HepG2 (cell line): ENCODE measurements around the gene FITM2. TPM values are rescaled to one million over a fixed set of nuclear protein-coding genes. Genes with fewer than 3 reads are reported as not detected.

Source experiments
- ATAC-seq: fragments of 200-7000 bp; cut with Tn5 transposase; 3 replicates; pipeline ENCODE4 v1.9.1; 2020; ENCODE audit warnings: mild to moderate bottlenecking, moderate library complexity
- BruUV-seq: library from RNA; stranded (reverse); fragments of 400-500 nt; replicated peaks from 2 replicates; lab custom pipeline; 2021; lab: Mats Ljungman, UMichigan
- CTCF ChIA-PET: fragments of 300-600 bp; formaldehyde crosslinking; extraction: SDS; loops from one replicate; lab custom pipeline; 2021; ENCODE audit warnings: low total read pairs, inconsistent platforms, low intra/inter-chr PET ratio; lab: Yijun Ruan, JAX
- POLR2A ChIA-PET: fragments of 350-600 bp; sonication (Branson Sonifier 250); formaldehyde crosslinking; loops from one replicate; lab custom pipeline; 2020; ENCODE audit warnings: antibody characterized with exemption, inconsistent platforms; lab: Yijun Ruan, JAX
- DNase-seq: peaks from one replicate; pipeline ENCODE4 v3.0.0-alpha.2; 2015; ENCODE audit warnings: low spot score
- FAIRE-seq: peaks from 3 replicates; lab custom pipeline; 2011; peaks lifted over from hg19 to GRCh38; lab: Jason Lieb, UNC
- H2AFZ ChIP-seq: one replicate; pipeline ENCODE4 v1.6.1; 2011; ENCODE audit warnings: low read length, inconsistent platforms
- H3K27ac ChIP-seq: fragments of 300-600 bp; 3 replicates; pipeline ENCODE4 v1.8.0; 2011; ENCODE audit warnings: mixed run types, mild to moderate bottlenecking, mixed read lengths, low read length, inconsistent platforms; ENCODE audit not compliant: insufficient read depth; ENCODE audit errors: extremely low read length
- H3K27me3 ChIP-seq, 2 experiments: fragments of 200-600 bp in 1 of 2; 2 replicates in 1 of 2; 3 replicates in 1 of 2; pipeline versions ENCODE4 v1.6.0 to v1.8.0; 2011; ENCODE audit warnings: low read length in 2 of 2, mild to moderate bottlenecking in 2 of 2, moderate library complexity in 2 of 2, inconsistent platforms in 1 of 2; ENCODE audit not compliant: insufficient read depth in 2 of 2, control insufficient read depth in 1 of 2
- H3K36me3 ChIP-seq, 2 experiments: fragments of 200-600 bp in 1 of 2; replicated peaks in 1 of 2; 2 replicates in 1 of 2; 3 replicates in 1 of 2; pipeline versions ENCODE4 v1.5.1 to v1.8.0; 2011; ENCODE audit warnings: low read length in 2 of 2, inconsistent platforms in 1 of 2; ENCODE audit not compliant: insufficient read depth in 2 of 2, control insufficient read depth in 1 of 2
- H3K4me1 ChIP-seq: 2 replicates; pipeline ENCODE4 v1.5.1; 2012; ENCODE audit warnings: low read length, inconsistent platforms; ENCODE audit not compliant: insufficient read depth
- H3K4me2 ChIP-seq: 2 replicates; pipeline ENCODE4 v1.6.0; 2011; ENCODE audit warnings: low read depth, low read length, inconsistent platforms
- H3K4me3 ChIP-seq, 3 experiments: fragments of 200-600 bp in 1 of 3; sonication (generic), shearing (Covaris generic) in 1 of 3; replicated peaks in 1 of 3; 2 replicates each; pipeline ENCODE4 v1.5.1; 2011 to 2016; ENCODE audit warnings: low read length in 3 of 3, inconsistent platforms in 2 of 3, low read depth in 2 of 3, mild to moderate bottlenecking in 2 of 3, control low read depth in 1 of 3, mixed read lengths in 1 of 3; ENCODE audit not compliant: insufficient read depth in 1 of 3
- H3K79me2 ChIP-seq: one replicate; pipeline ENCODE4 v1.6.1; 2011; ENCODE audit warnings: low read length, inconsistent platforms; ENCODE audit not compliant: insufficient read depth
- H3K9ac ChIP-seq: 2 replicates; pipeline ENCODE4 v1.6.0; 2011; ENCODE audit warnings: mild to moderate bottlenecking, low read depth, low read length, inconsistent platforms; ENCODE audit not compliant: insufficient read depth
- H3K9me3 ChIP-seq: 2 replicates; pipeline ENCODE4 v1.5.1; 2012; ENCODE audit warnings: mild to moderate bottlenecking, low read length
- H4K20me1 ChIP-seq: 2 replicates; pipeline ENCODE4 v1.6.0; 2011; ENCODE audit warnings: inconsistent platforms, mild to moderate bottlenecking, low read length, moderate library complexity; ENCODE audit not compliant: insufficient read depth
- ARNT ChIP-seq: fragments of 450-650 bp; IDR thresholded peaks from 2 replicates; pipeline ENCODE4 v1.6.1; 2017
- HNRNPK ChIP-seq: fragments of 200-400 bp; formaldehyde crosslinking; IDR thresholded peaks from 2 replicates; pipeline ENCODE4 v1.6.1; 2018; ENCODE audit warnings: low read length, low read depth, moderate library complexity, mild to moderate bottlenecking; ENCODE audit not compliant: poor library complexity, severe bottlenecking
- PAXIP1 ChIP-seq: sonication (generic); formaldehyde crosslinking; conservative IDR thresholded peaks from 2 replicates; pipeline ENCODE4 v1.4.0; 2020; ENCODE audit warnings: mild to moderate bottlenecking, missing genetic modification reagents, moderate library complexity
- PCBP2 ChIP-seq: fragments of 200-400 bp; formaldehyde crosslinking; optimal IDR thresholded peaks from 2 replicates; pipeline ENCODE3; 2018; ENCODE audit warnings: low read length, low read depth; ENCODE audit not compliant: poor library complexity, severe bottlenecking
- POLR2G ChIP-seq: fragments of 200-400 bp; formaldehyde crosslinking; IDR thresholded peaks from 2 replicates; pipeline ENCODE4 v1.6.1; 2018; ENCODE audit warnings: mild to moderate bottlenecking, low read depth, low read length, moderate library complexity
- PRDM15 ChIP-seq: sonication (generic); formaldehyde crosslinking; IDR thresholded peaks from 2 replicates; pipeline ENCODE4 v1.4.0; 2020; ENCODE audit warnings: missing genetic modification reagents
- ZFY ChIP-seq: sonication (generic); formaldehyde crosslinking; IDR thresholded peaks from 2 replicates; pipeline ENCODE4 v1.4.0; 2020; ENCODE audit warnings: missing genetic modification reagents
- ZNF3 ChIP-seq: IDR thresholded peaks from 2 replicates; pipeline ENCODE4 v1.7.0; 2017; ENCODE audit warnings: inconsistent platforms
- WGBS: methylation state at CpG from one replicate; pipeline ENCODE4 v1.1.6; 2017; ENCODE audit warnings: low lambda C conversion rate; 5-methylcytosine and 5-hydroxymethylcytosine counted together
- in situ Hi-C: cut with HindIII; loops from 2 replicates; pipeline ENCODE4 v1.10.0; 2017; ENCODE audit warnings: low pct_unique_long_range_greater_than_20kb; ENCODE audit not compliant: extremely low pct_ligation_motif_present
- intact Hi-C: fragments of 100-400 bp; cut with micrococcal nuclease; formaldehyde crosslinking; loops from one replicate; pipeline ENCODE4 v1.10.0; 2022; ENCODE audit not compliant: unreplicated experiment
- polyA plus RNA-seq, 8 experiments: library from polyadenylated mRNA; depleted of rRNA in 3 of 8; stranded (reverse) in 7 of 8; unstranded in 1 of 8; fragments of >200 nt; fragmentation: Illumina TruSeq in 4 of 8; extraction: Trizol in 4 of 8; gene quantifications; 2 replicates each; pipeline versions ENCODE4 v1.2.1 to v1.2.3, GENCODE V29; 2011 to 2016; ENCODE audit warnings: low read depth in 4 of 8, missing spikeins in 1 of 8, mixed read lengths in 1 of 8; ENCODE audit not compliant: insufficient read depth in 1 of 8
- total RNA-seq, 5 experiments: library from RNA; depleted of rRNA; stranded (reverse); fragments of >200 nt; fragmentation: Illumina TruSeq; extraction: Trizol; gene quantifications; 2 replicates each; pipeline ENCODE4 v1.2.3, GENCODE V29; 2016; ENCODE audit warnings: low read depth in 1 of 5

The FITM2 gene
- total and polyA plus RNA-seq, 2 of the 13 experiments (the other 11 are each of a cell fraction or from before 2014, with no cell fraction given) = 9.6 to 24.5 TPM

- no peak for DNase-seq
- in situ Hi-C loops = no loop called here
- Histone ChIP-seq H3K4me1 (peaks cover 59% of the 10 kb centered on the region), H3K27me3 (no peaks in the 10 kb centered on the region), H3K4me3 (no peak overlapping the region)
- TF ChIP-seq POLR2G = no peak
- no peak for TF ChIP-seq PAXIP1
- peak; percentile 99 for TF ChIP-seq ZNF3
- TF ChIP-seq, all 625 proteins: peak for 1
- H3K27ac ChIP-seq = no peak overlapping the region
- H3K36me3 ChIP-seq = no peaks in the 10 kb centered on the region
- TSS peak; percentile 33 for BruUV-seq
- FAIRE-seq (no peak), ATAC-seq (no peak)
- H3K9ac ChIP-seq = no peak overlapping the region
- H2AFZ ChIP-seq = no peak overlapping the region
- no peaks in the 10 kb centered on the region for H3K9me3 ChIP-seq
- H4K20me1 ChIP-seq = no peaks in the 10 kb centered on the region
- WGBS = 85% methylated on average over 3 of the region's 3 CpGs
- no peaks in the 10 kb centered on the region for H3K79me2 ChIP-seq
- ChIA-PET CTCF (no interaction called here), POLR2A (no interaction called here)
- no peak overlapping the region for H3K4me2 ChIP-seq
- intact Hi-C loops = no loop called here
Measured at GRCh38 chr20:44349349-44349748, 38.3 kb upstream of the FITM2 start.

- POLR2A ChIA-PET = no interaction called here
- intact Hi-C loops = no loop called here
- TF ChIP-seq ARNT (no peak), HNRNPK (peak; percentile 57), PRDM15 (CRISPR knock-in tag) (no peak), ZFY (CRISPR knock-in tag) (0 out of 2 replicates have a peak, but pooled peaks have one; percentile 3), PCBP2 (peak; percentile 98)
Measured at GRCh38 chr20:44348168-44348659, 37.2 kb upstream of the FITM2 start.

More at GRCh38 chr20:44348168-44348659, 37.2 kb upstream of the FITM2 start:
- WGBS = 96% methylated on average over 4 of the region's 4 CpGs
- in situ Hi-C loops = no loop called here
- BruUV-seq = no TSS peak
- H3K9me3 ChIP-seq = no peaks in the 10 kb centered on the region
- H3K4me3 ChIP-seq = no peak overlapping the region
- H3K4me1 ChIP-seq = peaks cover 54% of the 10 kb centered on the region
- no peaks in the 10 kb centered on the region for H3K79me2 ChIP-seq
- FAIRE-seq (no peak), ATAC-seq (no peak), DNase-seq (no peak)
- H3K9ac ChIP-seq = no peak overlapping the region
- no peak overlapping the region for H3K27ac ChIP-seq
- no peaks in the 10 kb centered on the region for H4K20me1 ChIP-seq
- no peaks in the 10 kb centered on the region for H3K27me3 ChIP-seq
- CTCF ChIA-PET = no interaction called here
- no peak overlapping the region for H2AFZ ChIP-seq
- H3K36me3 ChIP-seq = no peaks in the 10 kb centered on the region
- no peak overlapping the region for H3K4me2 ChIP-seq
